Testis (tissue), 2 donors: ENCODE results near the gene AGAP1.

ENCODE experiments used
- CTCF ChIP-seq, 3 experiments: fragments of 450-650 bp in 2 of 3; fragments of 200-600 bp in 1 of 3; sonication (generic) in 1 of 3; IDR thresholded peaks; one replicate each; pipeline ENCODE4 v1.5.1; 2016 to 2019; ENCODE audit warnings: antibody characterized with exemption in 3 of 3, mild to moderate bottlenecking in 2 of 3, moderate library complexity in 1 of 3
- POLR2A ChIP-seq: fragments of 450-650 bp; IDR thresholded peaks from one replicate; pipeline ENCODE4 v1.6.1; 2017; ENCODE audit warnings: antibody characterized with exemption, mild to moderate bottlenecking, moderate library complexity

GRCh38 chr2:235511751-235512698 lies 18.2 kb downstream of the AGAP1 start:
- TF ChIP-seq POLR2A: no peak
- no peak for TF ChIP-seq CTCF (IDR thresholded peaks at IDR 0.05)
